Measurements from ENCODE around the gene NAALADL1.

DNA sequence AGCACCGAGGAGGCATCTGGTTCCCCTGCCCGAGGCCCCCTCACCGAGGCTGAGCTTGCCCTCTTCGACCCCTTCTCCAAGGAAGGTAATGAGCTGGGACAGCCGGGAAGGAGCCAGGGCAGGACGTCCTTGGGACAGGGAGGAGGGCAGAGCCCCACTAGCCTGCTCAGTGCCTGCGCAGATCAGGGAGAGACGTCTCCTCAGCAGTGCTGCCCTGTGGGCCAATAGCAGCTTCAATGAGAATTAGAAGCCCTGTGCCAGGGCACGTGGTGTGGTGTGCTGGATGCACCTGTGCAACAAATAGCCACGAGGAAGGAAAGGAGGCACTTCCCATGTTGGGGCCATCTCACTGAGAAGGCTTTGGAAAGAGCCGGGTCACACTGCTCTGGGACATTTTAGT is 22.8 kb downstream of the NAALADL1 start:
- no peak for TF ChIP-seq POLR2A (IDR thresholded peaks at IDR 0.05; ENCODE audit: low read length)
- TF ChIP-seq GATA1 (IDR thresholded peaks at IDR 0.05; ENCODE audit: low read depth, low read length), result no peak

Measured in erythroblast (primary cell).